NCI-H1436 (cell line): ENCODE data around the gene ITGA5.

Experiments used
- DNase-seq: peaks from one replicate; lab custom pipeline; 2025; lab: John Stamatoyannopoulos, UW

The ITGA5 gene

GRCh38 chr12:54389134-54389508, 29.9 kb downstream of the ITGA5 start:
- no peak for DNase-seq

- DNase-seq, result no peak
Observed at GRCh38 chr12:54388237-54389133, 30.6 kb downstream of the ITGA5 start.

GRCh38 chr12:54387114-54387467, 32.0 kb downstream of the ITGA5 start:
- no peak for DNase-seq

GRCh38 chr12:54386403-54387113, 32.5 kb downstream of the ITGA5 start:
- DNase-seq, result no peak

GRCh38 chr12:54385251-54385914, 33.7 kb downstream of the ITGA5 start:
- DNase-seq, result no peak

- no peak for DNase-seq
Observed at GRCh38 chr12:54384591-54385041, 34.5 kb downstream of the ITGA5 start, which contains the start of gene ZNF385A. TSS of gene ZNF385A (minus strand) at chr12:54384733. CDS start at chr12:54384514, 219 bp downstream.

- no peak for DNase-seq
Observed at GRCh38 chr12:54383041-54383609, 35.9 kb downstream of the ITGA5 start.

GRCh38 chr12:54381136-54381535, 37.9 kb downstream of the ITGA5 start:
- DNase-seq, result no peak

GRCh38 chr12:54379398-54380201, 39.5 kb downstream of the ITGA5 start:
- peak; percentile 64 for DNase-seq

GRCh38 chr12:54378796-54379397, 40.2 kb downstream of the ITGA5 start:
- DNase-seq, result no peak

GRCh38 chr12:54377797-54378515, 41.1 kb downstream of the ITGA5 start:
- no peak for DNase-seq

GRCh38 chr12:54377007-54377406, 42.1 kb downstream of the ITGA5 start:
- no peak for DNase-seq

GRCh38 chr12:54376596-54376995, 42.5 kb downstream of the ITGA5 start:
- DNase-seq, result no peak

- DNase-seq, result no peak
Observed at GRCh38 chr12:54375259-54375579, 43.8 kb downstream of the ITGA5 start.

- no peak for DNase-seq
Observed at GRCh38 chr12:54374562-54375258, 44.4 kb downstream of the ITGA5 start.

GRCh38 chr12:54373649-54374561, 45.2 kb downstream of the ITGA5 start:
- DNase-seq, result no peak

GRCh38 chr12:54372113-54372806, 46.8 kb downstream of the ITGA5 start:
- no peak for DNase-seq
